HepG2 (cell line): ENCODE data around the gene S100P. TPM values are rescaled to one million over a fixed set of nuclear protein-coding genes. Genes with fewer than 3 reads are reported as not detected.

ENCODE experiments used
- ARID3A ChIP-seq: IDR thresholded peaks from 2 replicates; pipeline ENCODE4 v1.6.1; 2012; ENCODE audit warnings: low read depth, low read length, improper control_type of control experiment
- BCL3 ChIP-seq: sonication (generic); formaldehyde crosslinking; IDR thresholded peaks from 2 replicates; pipeline ENCODE4 v1.5.1; 2020; ENCODE audit warnings: mild to moderate bottlenecking, missing genetic modification reagents, moderate library complexity
- EEA1 ChIP-seq: sonication (generic); formaldehyde crosslinking; IDR thresholded peaks from 2 replicates; pipeline ENCODE4 v1.5.1; 2020; ENCODE audit warnings: mild to moderate bottlenecking, missing genetic modification reagents, borderline replicate concordance
- ESRRA ChIP-seq: sonication (generic); formaldehyde crosslinking; IDR thresholded peaks from 2 replicates; pipeline ENCODE4 v1.5.1; 2020; ENCODE audit warnings: mild to moderate bottlenecking, low read depth, missing genetic modification reagents
- GATAD1 ChIP-seq: IDR thresholded peaks from 2 replicates; pipeline ENCODE4 v1.6.1; 2016; ENCODE audit warnings: missing genetic modification reagents, missing compliant biosample characterization
- IKZF5 ChIP-seq: IDR thresholded peaks from 2 replicates; pipeline ENCODE4 v1.6.1; 2018; ENCODE audit warnings: missing genetic modification reagents, mild to moderate bottlenecking, missing compliant biosample characterization
- IRF1 ChIP-seq: sonication (generic); formaldehyde crosslinking; IDR thresholded peaks from 2 replicates; pipeline ENCODE4 v1.4.0; 2020; ENCODE audit warnings: low read depth, mild to moderate bottlenecking, missing genetic modification reagents
- KMT2B ChIP-seq: IDR thresholded peaks from 2 replicates; pipeline ENCODE4 v1.6.1; 2016; ENCODE audit warnings: missing genetic modification reagents, missing compliant biosample characterization
- MTA3 ChIP-seq: sonication (generic); formaldehyde crosslinking; IDR thresholded peaks from 2 replicates; pipeline ENCODE4 v1.4.0; 2020; ENCODE audit warnings: missing genetic modification reagents
- REST ChIP-seq, 2 experiments: IDR thresholded peaks; 2 replicates each; pipeline ENCODE4 v1.6.1; 2011 to 2012; ENCODE audit warnings: low read length in 2 of 2, borderline replicate concordance in 1 of 2, low read depth in 1 of 2, mild to moderate bottlenecking in 1 of 2, moderate library complexity in 1 of 2
- SMAD1 ChIP-seq: sonication (generic); formaldehyde crosslinking; IDR thresholded peaks from 2 replicates; pipeline ENCODE4 v1.4.0; 2020; ENCODE audit warnings: missing genetic modification reagents, low read depth, mild to moderate bottlenecking, borderline replicate concordance
- ZBTB33 ChIP-seq: sonication (generic); formaldehyde crosslinking; IDR thresholded peaks from 2 replicates; pipeline ENCODE4 v1.4.0; 2020; ENCODE audit warnings: missing genetic modification reagents
- ZNF30 ChIP-seq: sonication (generic); formaldehyde crosslinking; IDR thresholded peaks from 2 replicates; pipeline ENCODE4 v1.5.0; 2020; ENCODE audit warnings: mild to moderate bottlenecking, missing genetic modification reagents
- ZNF513 ChIP-seq: sonication (generic); formaldehyde crosslinking; conservative IDR thresholded peaks from 2 replicates; pipeline ENCODE4 v1.5.0; 2020; ENCODE audit warnings: missing genetic modification reagents
- polyA plus RNA-seq, 8 experiments: library from polyadenylated mRNA; depleted of rRNA in 3 of 8; stranded (reverse) in 7 of 8; unstranded in 1 of 8; fragments of >200 nt; fragmentation: Illumina TruSeq in 4 of 8; extraction: Trizol in 4 of 8; gene quantifications; 2 replicates each; pipeline versions ENCODE4 v1.2.1 to v1.2.3, GENCODE V29; 2011 to 2016; ENCODE audit warnings: low read depth in 4 of 8, missing spikeins in 1 of 8, mixed read lengths in 1 of 8; ENCODE audit not compliant: insufficient read depth in 1 of 8
- total RNA-seq, 5 experiments: library from RNA; depleted of rRNA; stranded (reverse); fragments of >200 nt; fragmentation: Illumina TruSeq; extraction: Trizol; gene quantifications; 2 replicates each; pipeline ENCODE4 v1.2.3, GENCODE V29; 2016; ENCODE audit warnings: low read depth in 1 of 5

The S100P gene
- total and polyA plus RNA-seq, 2 of the 13 experiments (the other 11 are each of a cell fraction or from before 2014, with no cell fraction given) = 278 to 1,649 TPM

- TF ChIP-seq IKZF5 (CRISPR knock-in tag) (peak; percentile 100), KMT2B (CRISPR knock-in tag) (peak; percentile 67; the same call in 1 of the 2 replicates), ZNF513 (CRISPR knock-in tag) (no peak), ARID3A (peak; percentile 77), ZBTB33 (peak; percentile 59), BCL3 (CRISPR knock-in tag) (peak; percentile 82; the same call in 1 of the 2 replicates), EEA1 (CRISPR knock-in tag) (no peak), REST (IDR thresholded peaks at IDR 0.05; ENCODE audit: borderline replicate concordance in 1 of 2, low read depth in 1 of 2, low read length in 2 of 2) (peak in 1 of 2 experiments; percentile 61; a peak in 1 of 4 replicates), SMAD1 (CRISPR knock-in tag) (no peak), ZNF30 (CRISPR knock-in tag) (no peak), GATAD1 (CRISPR knock-in tag) (peak; percentile 73), MTA3 (no peak), ESRRA (CRISPR knock-in tag) (no peak; the same call in 1 of the 2 replicates), IRF1 (CRISPR knock-in tag) (no peak)
Observed at GRCh38 chr4:6695660-6696610, 2.3 kb downstream of the S100P start (continued).
